Smooth muscle cell (in vitro differentiated cells): ENCODE results near the gene UBE2I. TPM values are rescaled to one million over a fixed set of nuclear protein-coding genes. Genes with fewer than 3 reads are reported as not detected.

Source experiments
- DNase-seq: peaks from one replicate; lab custom pipeline; 2025; ENCODE audit not compliant: unreplicated experiment; lab: John Stamatoyannopoulos, UW
- H2AFZ ChIP-seq: fragments of 200-600 bp; sonication (generic); 2 replicates; pipeline ENCODE4 v1.6.0; 2016; ENCODE audit warnings: antibody characterized with exemption, low read depth, mild to moderate bottlenecking
- H3F3A ChIP-seq: fragments of 200-600 bp; sonication (generic); 2 replicates; pipeline ENCODE4 v1.6.0; 2017; ENCODE audit warnings: antibody characterized with exemption, low read depth
- H3K27ac ChIP-seq: fragments of 200-600 bp; sonication (generic); 2 replicates; pipeline ENCODE4 v1.5.1; 2016; ENCODE audit warnings: low read depth, mild to moderate bottlenecking
- H3K27me3 ChIP-seq: fragments of 200-600 bp; sonication (generic); 2 replicates; pipeline ENCODE4 v1.6.1; 2016; ENCODE audit warnings: low read depth, mild to moderate bottlenecking
- H3K36me3 ChIP-seq: fragments of 200-600 bp; sonication (generic); 2 replicates; pipeline ENCODE4 v1.5.1; 2016; ENCODE audit warnings: low read depth
- H3K4me1 ChIP-seq: fragments of 200-600 bp; sonication (generic); 2 replicates; pipeline ENCODE4 v1.5.1; 2016; ENCODE audit warnings: low read depth
- H3K4me2 ChIP-seq: fragments of 200-600 bp; sonication (generic); 2 replicates; pipeline ENCODE4 v1.6.0; 2016; ENCODE audit warnings: mild to moderate bottlenecking
- H3K4me3 ChIP-seq: fragments of 200-600 bp; sonication (generic); 2 replicates; pipeline ENCODE4 v1.5.1; 2016; ENCODE audit warnings: mild to moderate bottlenecking
- H3K79me2 ChIP-seq: fragments of 200-600 bp; sonication (generic); 2 replicates; pipeline ENCODE4 v1.6.0; 2016; ENCODE audit warnings: low read depth, mild to moderate bottlenecking
- H3K9ac ChIP-seq: fragments of 200-600 bp; sonication (generic); 2 replicates; pipeline ENCODE4 v1.6.0; 2016; ENCODE audit warnings: low read depth
- H3K9me3 ChIP-seq: fragments of 200-600 bp; sonication (generic); replicated peaks from 2 replicates; pipeline ENCODE4 v1.5.1; 2016; ENCODE audit warnings: low read depth
- H4K20me1 ChIP-seq: fragments of 200-600 bp; sonication (generic); 2 replicates; pipeline ENCODE4 v1.6.0; 2016; ENCODE audit warnings: low read depth
- WGBS: methylation state at CpG from one replicate; pipeline ENCODE4 v1.1.7; 2016; ENCODE audit warnings: low lambda C conversion rate; 5-methylcytosine and 5-hydroxymethylcytosine counted together
- polyA plus RNA-seq: library from polyadenylated mRNA; unstranded; fragments of >200 nt; fragmentation: Nextera tagmentation; extraction: Ambion mirVana; gene quantifications from 2 replicates; pipeline ENCODE4 v1.2.1, GENCODE V29; 2016
- total RNA-seq: library from RNA; depleted of rRNA; stranded (reverse); fragments of >200 nt; gene quantifications from 2 replicates; pipeline ENCODE4 v1.2.3, GENCODE V29; 2014
- TF ChIP-seq, protein P1 (sequence below): fragments of 200-600 bp; sonication (generic); IDR thresholded peaks from 2 replicates; pipeline ENCODE4 v1.5.1; 2017; ENCODE audit warnings: borderline replicate concordance, mild to moderate bottlenecking, antibody characterized with exemption; ENCODE audit not compliant: insufficient read depth, poor library complexity, severe bottlenecking

UBE2I gene
- total and polyA plus RNA-seq, 2 experiments from 2014 or later = 95.9 to 169 TPM

DNA sequence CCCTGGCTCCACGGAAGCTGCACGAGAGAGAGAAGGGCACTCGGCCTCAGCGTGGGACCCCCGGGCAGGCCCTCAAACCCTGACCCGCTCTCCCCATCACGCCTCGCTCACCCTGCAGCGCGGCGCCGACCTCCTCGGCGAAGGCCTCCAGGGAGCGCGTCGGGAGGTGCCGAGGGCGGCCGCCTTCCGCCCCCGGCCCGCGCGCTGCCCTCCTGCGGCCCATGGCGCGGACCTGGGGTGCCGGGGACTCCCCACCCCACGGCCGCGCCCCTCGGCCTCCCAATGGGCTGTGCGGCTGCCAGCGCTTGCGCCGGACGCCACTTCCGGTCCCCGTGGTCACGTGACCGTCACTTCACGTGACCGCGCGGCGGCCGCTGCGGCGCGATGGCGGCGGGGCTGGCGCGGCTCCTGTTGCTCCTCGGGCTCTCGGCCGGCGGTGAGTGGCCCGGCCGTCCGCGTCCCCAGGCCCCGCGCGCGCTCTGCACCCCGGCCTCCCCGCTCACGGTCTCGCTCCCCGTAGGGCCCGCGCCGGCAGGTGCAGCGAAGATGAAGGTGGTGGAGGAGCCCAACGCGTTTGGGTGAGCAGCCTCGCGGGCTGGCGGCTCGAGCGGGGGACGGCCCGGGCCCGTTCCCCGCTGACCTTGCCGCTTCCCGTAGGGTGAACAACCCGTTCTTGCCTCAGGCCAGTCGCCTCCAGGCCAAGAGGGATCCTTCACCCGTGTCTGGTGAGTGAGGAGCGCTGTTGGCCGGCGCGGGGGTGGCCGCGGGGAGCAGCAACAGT is 42.3 kb downstream of the UBE2I start, which contains the start of the genes GNPTG and TSR3:
Gene GNPTG, plus strand, starts transcription at position 350 of the 781 bp plus-strand sequence. Its CDS starts 35 bp downstream, at position 385.
Gene TSR3, minus strand, starts transcription at position 297 of the 781 bp plus-strand sequence. Its CDS starts 74 bp downstream, at position 223.
- Histone ChIP-seq H3K27me3 (no peaks in the 10 kb centered on the region), H3K27ac (no peak within 1 kb of the TSS), H3K4me1 (peaks cover 7% of the 10 kb centered on the region), H3K79me2 (peaks cover 62% of the 10 kb centered on the region), H3F3A (no peaks in the 10 kb centered on the region), H3K9ac (peak within 1 kb of the TSS; percentile 91), H3K4me3 (peak within 1 kb of the TSS; percentile 97), H4K20me1 (peaks cover 27% of the 10 kb centered on the region), H3K4me2 (peak within 1 kb of the TSS; percentile 99), H3K9me3 (no peaks in the 10 kb centered on the region), H2AFZ (peak within 1 kb of the TSS; percentile 83), H3K36me3 (no peaks in the 10 kb centered on the region)
- peak; percentile 54 for DNase-seq
- TF ChIP-seq, protein P1, sequence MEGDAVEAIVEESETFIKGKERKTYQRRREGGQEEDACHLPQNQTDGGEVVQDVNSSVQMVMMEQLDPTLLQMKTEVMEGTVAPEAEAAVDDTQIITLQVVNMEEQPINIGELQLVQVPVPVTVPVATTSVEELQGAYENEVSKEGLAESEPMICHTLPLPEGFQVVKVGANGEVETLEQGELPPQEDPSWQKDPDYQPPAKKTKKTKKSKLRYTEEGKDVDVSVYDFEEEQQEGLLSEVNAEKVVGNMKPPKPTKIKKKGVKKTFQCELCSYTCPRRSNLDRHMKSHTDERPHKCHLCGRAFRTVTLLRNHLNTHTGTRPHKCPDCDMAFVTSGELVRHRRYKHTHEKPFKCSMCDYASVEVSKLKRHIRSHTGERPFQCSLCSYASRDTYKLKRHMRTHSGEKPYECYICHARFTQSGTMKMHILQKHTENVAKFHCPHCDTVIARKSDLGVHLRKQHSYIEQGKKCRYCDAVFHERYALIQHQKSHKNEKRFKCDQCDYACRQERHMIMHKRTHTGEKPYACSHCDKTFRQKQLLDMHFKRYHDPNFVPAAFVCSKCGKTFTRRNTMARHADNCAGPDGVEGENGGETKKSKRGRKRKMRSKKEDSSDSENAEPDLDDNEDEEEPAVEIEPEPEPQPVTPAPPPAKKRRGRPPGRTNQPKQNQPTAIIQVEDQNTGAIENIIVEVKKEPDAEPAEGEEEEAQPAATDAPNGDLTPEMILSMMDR = no peak
- WGBS = under 1% methylated on average over 76 of the region's 98 CpGs

DNA sequence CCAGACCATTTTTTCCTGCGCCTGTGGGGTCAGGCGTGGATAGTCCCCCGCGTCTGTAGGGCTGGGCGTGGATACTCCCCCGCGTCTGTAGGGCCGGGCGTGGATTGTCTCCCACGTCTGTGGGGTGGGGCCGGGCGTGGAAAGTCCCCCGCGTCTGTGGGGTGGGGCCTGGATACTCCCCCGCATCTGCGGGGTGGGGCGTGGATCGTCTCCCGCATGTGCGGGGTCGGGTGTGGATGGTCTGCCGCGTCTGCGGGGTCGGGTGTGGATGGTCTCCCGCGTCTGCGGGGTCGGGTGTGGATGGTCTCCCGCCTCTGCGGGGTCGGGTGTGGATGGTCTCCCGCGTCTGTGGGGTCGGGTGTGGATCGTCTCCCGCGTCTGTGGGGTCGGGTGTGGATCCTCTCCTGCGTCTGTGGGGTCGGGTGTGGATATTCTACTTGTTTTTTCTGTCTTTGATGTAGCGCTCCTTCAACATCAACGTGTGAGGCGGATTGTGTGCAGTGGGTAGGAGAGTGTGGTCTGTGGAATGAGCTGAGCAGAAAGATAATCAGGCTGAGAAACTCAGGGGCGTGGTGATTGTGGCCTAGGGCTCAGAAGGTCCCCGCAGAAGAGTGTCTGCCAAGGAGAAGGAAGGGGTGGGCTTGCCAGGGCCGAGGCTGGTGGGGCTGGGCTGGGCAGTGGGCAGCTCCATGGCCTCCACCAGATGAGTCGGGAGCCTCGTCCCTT is 45.5 kb downstream of the UBE2I start:
- Histone ChIP-seq H3F3A (no peaks in the 10 kb centered on the region), H3K9ac (no peak overlapping the region)
- WGBS = 96% methylated on average over 42 of the region's 49 CpGs

DNA sequence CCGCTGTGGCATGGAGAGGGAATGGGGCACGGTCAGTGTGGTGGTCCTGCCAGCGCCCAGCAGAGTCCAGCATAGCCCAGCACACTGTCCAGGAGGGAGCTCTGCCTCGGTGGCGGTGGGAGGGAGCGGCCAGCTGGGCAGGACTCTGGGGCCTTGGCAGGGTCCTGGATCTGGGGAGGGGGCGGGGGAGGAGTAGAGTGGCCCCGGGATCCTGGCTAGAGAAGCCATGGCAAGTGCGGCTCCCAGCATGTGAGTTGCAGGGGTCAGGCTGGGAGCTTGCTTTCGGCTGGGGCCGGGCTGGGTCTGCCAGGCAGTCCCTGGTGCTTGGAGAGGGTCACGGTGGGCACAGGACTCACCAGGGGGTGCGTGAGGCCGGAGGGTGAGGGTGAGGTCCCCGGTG is 46.2 kb downstream of the UBE2I start:
- WGBS = 95% methylated on average over 11 of the region's 15 CpGs
- H3K27me3 ChIP-seq = no peaks in the 10 kb centered on the region
- H3K9me3 ChIP-seq = no peaks in the 10 kb centered on the region
- no peak overlapping the region for H3K9ac ChIP-seq
- TF ChIP-seq, protein P1 = no peak
- H4K20me1 ChIP-seq = peaks cover 62% of the 10 kb centered on the region
- H3K36me3 ChIP-seq = no peaks in the 10 kb centered on the region
- H3F3A ChIP-seq = no peaks in the 10 kb centered on the region
- H3K4me3 ChIP-seq = no peak overlapping the region
- H3K27ac ChIP-seq = no peak overlapping the region
- H3K79me2 ChIP-seq = peaks cover 69% of the 10 kb centered on the region
- no peak overlapping the region for H3K4me2 ChIP-seq
- DNase-seq = no peak
- no peak overlapping the region for H2AFZ ChIP-seq
- peaks cover 7% of the 10 kb centered on the region for H3K4me1 ChIP-seq

More for the DNA sequence above, 45.5 kb downstream of the UBE2I start:
- Histone ChIP-seq H3K36me3 (no peaks in the 10 kb centered on the region), H3K27me3 (no peaks in the 10 kb centered on the region), H2AFZ (no peak overlapping the region), H3K4me3 (no peak overlapping the region), H3K9me3 (no peaks in the 10 kb centered on the region), H3K4me1 (peaks cover 7% of the 10 kb centered on the region), H3K79me2 (peaks cover 70% of the 10 kb centered on the region), H4K20me1 (peaks cover 58% of the 10 kb centered on the region), H3K27ac (no peak overlapping the region), H3K4me2 (no peak overlapping the region)
- DNase-seq = no peak
- TF ChIP-seq, protein P1 = no peak
